MM.1S (cell line): ENCODE data around the gene PTPRC.

Experiments
- CTCF ChIP-seq: fragments of 300-600 bp; sonication (generic); IDR thresholded peaks from 2 replicates; pipeline ENCODE4 v1.5.1; 2016; ENCODE audit warnings: antibody characterized with exemption, low read length, mixed read lengths
- EZH2 ChIP-seq: fragments of 300-600 bp; sonication (generic); optimal IDR thresholded peaks from 2 replicates; pipeline ENCODE3; 2017; ENCODE audit warnings: low read depth, mild to moderate bottlenecking, antibody characterized with exemption, low read length, mixed read lengths
- EZH2phosphoT487 ChIP-seq: fragments of 300-600 bp; sonication (generic); IDR thresholded peaks from 2 replicates; pipeline ENCODE4 v1.6.1; 2018; ENCODE audit warnings: antibody characterized with exemption, low read length

DNA sequence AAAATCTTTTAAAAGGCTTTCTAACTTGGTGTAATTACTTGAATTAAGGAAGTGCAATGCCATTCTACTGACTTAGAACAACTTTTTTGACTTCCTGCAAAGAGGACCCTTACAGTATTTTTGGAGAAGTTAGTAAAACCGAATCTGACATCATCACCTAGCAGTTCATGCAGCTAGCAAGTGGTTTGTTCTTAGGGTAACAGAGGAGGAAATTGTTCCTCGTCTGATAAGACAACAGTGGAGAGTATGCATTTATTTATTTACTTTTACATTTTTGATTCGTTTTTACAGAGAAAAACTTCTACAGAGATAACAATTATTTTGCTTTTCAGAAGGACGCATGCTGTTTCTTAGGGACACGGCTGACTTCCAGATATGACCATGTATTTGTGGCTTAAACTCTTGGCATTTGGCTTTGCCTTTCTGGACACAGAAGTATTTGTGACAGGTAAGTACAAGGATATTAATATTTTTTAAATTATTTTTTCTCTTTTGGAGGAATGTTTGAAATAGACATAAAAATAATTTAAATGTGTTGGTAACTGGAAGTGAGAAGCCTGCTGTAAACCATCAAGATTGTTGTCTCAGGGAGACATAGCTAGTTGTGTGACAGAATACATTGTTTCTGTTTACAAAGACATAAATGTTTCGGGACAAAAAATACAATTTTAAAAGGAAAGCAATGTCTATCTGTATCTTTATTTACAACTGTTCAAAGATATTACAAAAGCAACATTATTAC lies at the start of gene PTPRC:
- no peak for TF ChIP-seq EZH2
- TF ChIP-seq CTCF: no peak
- no peak for TF ChIP-seq EZH2phosphoT487
